Measurements from ENCODE around the gene E4F1. TPM values are rescaled to one million over a fixed set of nuclear protein-coding genes. Genes with fewer than 3 reads are reported as not detected.
A peak's percentile ranks its signal among the peaks of the same experiment; 100 is the strongest.

The E4F1 gene
- total and polyA plus RNA-seq, 9 of the 15 experiments (the other 6 are each of a cell fraction or from before 2014, with no cell fraction given): 0.48 to 94.9 (median 20.4) TPM

GRCh38 chr16:2205967-2206313 lies 17.5 kb upstream of the E4F1 start (continued):
- TF ChIP-seq RUNX1 (IDR thresholded peaks at IDR 0.05; ENCODE audit: low read depth): no peak
- TF ChIP-seq TARDBP (IDR thresholded peaks at IDR 0.05): no peak
- TF ChIP-seq ZNF12 (CRISPR knock-in tag; IDR thresholded peaks at IDR 0.05): no peak
- TF ChIP-seq ZKSCAN1 (IDR thresholded peaks at IDR 0.05; ENCODE audit: low read depth, low read length): no peak
- peak; percentile 29; the same call in 1 of the 2 replicates for TF ChIP-seq ARID1B (IDR thresholded peaks at IDR 0.05)
- no peak for TF ChIP-seq GTF2E2 (tag; IDR thresholded peaks at IDR 0.05)
- 0 out of 2 replicates have a peak, but pooled peaks have one; percentile 31 for TF ChIP-seq ZC3H4 (CRISPR knock-in tag; IDR thresholded peaks at IDR 0.05; ENCODE audit: borderline replicate concordance)
- 0 out of 2 replicates have a peak, but pooled peaks have one; percentile 22 for TF ChIP-seq NR4A1 (CRISPR knock-in tag; IDR thresholded peaks at IDR 0.05)
- TF ChIP-seq NR4A1 (tag; IDR thresholded peaks at IDR 0.05): no peak
- TF ChIP-seq FOXK1 (CRISPR knock-in tag; IDR thresholded peaks at IDR 0.05; ENCODE audit: borderline replicate concordance): peak; percentile 80; the same call in 1 of the 2 replicates
- peak; percentile 95 for TF ChIP-seq NR2C2 (CRISPR knock-in tag; IDR thresholded peaks at IDR 0.05)
- peak; percentile 97 for TF ChIP-seq NR2C2 (tag; IDR thresholded peaks at IDR 0.05)
- no peak for TF ChIP-seq ZNF408 (CRISPR knock-in tag; IDR thresholded peaks at IDR 0.05; ENCODE audit: low read depth)
- TF ChIP-seq ZBTB40 (IDR thresholded peaks at IDR 0.05): peak; percentile 41; the same call in 1 of the 2 replicates
- 0 out of 2 replicates have a peak, but pooled peaks have one; percentile 27 for TF ChIP-seq ZBTB40 (CRISPR knock-in tag; IDR thresholded peaks at IDR 0.05)
- TF ChIP-seq SMAD2 (IDR thresholded peaks at IDR 0.05; ENCODE audit: low read depth, low read length): no peak
- 0 out of 2 replicates have a peak, but pooled peaks have one; percentile 48 for TF ChIP-seq HMGXB4 (CRISPR knock-in tag; IDR thresholded peaks at IDR 0.05)
- TF ChIP-seq HLTF (IDR thresholded peaks at IDR 0.05): 0 out of 2 replicates have a peak, but pooled peaks have one; percentile 27

All from K562 (cell line).